ENCODE measurements around the gene PTGES3. TPM values are rescaled to one million over a fixed set of nuclear protein-coding genes. Genes with fewer than 3 reads are reported as not detected.
A peak's percentile ranks its signal among the peaks of the same experiment; 100 is the strongest.

PTGES3 gene
- total RNA-seq, 6 experiments from 2014 or later: 70.0 to 184 (median 81.8) TPM

- H3K4me3 ChIP-seq: no peak overlapping the region
- peaks cover 6 to 37% (median 19%) of the 10 kb centered on the region in 4 donors for H3K36me3 ChIP-seq
- DNase-seq: peak in 1 of 3 donors; percentile 34
- H3K9me3 ChIP-seq: no peaks in the 10 kb centered on the region
- WGBS (ENCODE audit: insufficient coverage, low coverage, low lambda C conversion rate, missing lambda C conversion rate): 71% methylated on average over 4 of the region's 4 CpGs
- TF ChIP-seq CTCF (IDR thresholded peaks at IDR 0.05) (no peak), POLR2A (IDR thresholded peaks at IDR 0.05) (no peak)
- H3K27ac ChIP-seq: no peak overlapping the region
- no peaks in the 10 kb centered on the region for H3K27me3 ChIP-seq
- H3K4me1 ChIP-seq: peaks cover 0 to 33% (median 16%) of the 10 kb centered on the region in 4 donors
- intact Hi-C loops (cut with DNase I): no loop called here
- no peak for ATAC-seq
Observed at GRCh38 chr12:56718636-56719035, 30.6 kb upstream of the PTGES3 start.

GRCh38 chr12:56718149-56718548 is 30.1 kb upstream of the PTGES3 start:
- Histone ChIP-seq H3K36me3 (peaks cover 11 to 41% (median 24%) of the 10 kb centered on the region in 4 donors), H3K27ac (no peak overlapping the region), H3K4me1 (peaks cover 0 to 28% (median 12%) of the 10 kb centered on the region in 4 donors), H3K9me3 (no peaks in the 10 kb centered on the region), H3K27me3 (no peaks in the 10 kb centered on the region), H3K4me3 (no peak overlapping the region)
- ATAC-seq: no peak
- intact Hi-C loops (cut with DNase I): no loop called here
- TF ChIP-seq POLR2A (IDR thresholded peaks at IDR 0.05) (no peak), CTCF (IDR thresholded peaks at IDR 0.05) (no peak)
- WGBS (ENCODE audit: insufficient coverage, low coverage, low lambda C conversion rate, missing lambda C conversion rate): no CpG with 5 or more reads among the region's 1 CpG
- DNase-seq: peak in 1 of 3 donors; percentile 31

GRCh38 chr12:56716933-56717880 is 29.1 kb upstream of the PTGES3 start:
- intact Hi-C loops (cut with DNase I): no loop called here
- H3K27ac ChIP-seq: no peak overlapping the region
- ATAC-seq (no peak), DNase-seq (peak in 1 of 3 donors; percentile 37)
- H3K27me3 ChIP-seq: no peaks in the 10 kb centered on the region
- peaks cover 0 to 19% (median 8%) of the 10 kb centered on the region in 4 donors for H3K4me1 ChIP-seq
- no peak overlapping the region for H3K4me3 ChIP-seq
- WGBS (ENCODE audit: insufficient coverage, low coverage, low lambda C conversion rate, missing lambda C conversion rate): 89% methylated on average over 3 of the region's 4 CpGs
- H3K9me3 ChIP-seq: no peaks in the 10 kb centered on the region
- H3K36me3 ChIP-seq: peaks cover 14 to 51% (median 32%) of the 10 kb centered on the region in 4 donors
- TF ChIP-seq POLR2A (IDR thresholded peaks at IDR 0.05) (no peak), CTCF (IDR thresholded peaks at IDR 0.05) (no peak)

GRCh38 chr12:56716458-56716857 is 28.4 kb upstream of the PTGES3 start:
- Histone ChIP-seq H3K36me3 (peaks cover 16 to 58% (median 36%) of the 10 kb centered on the region in 4 donors), H3K27me3 (no peaks in the 10 kb centered on the region), H3K9me3 (no peaks in the 10 kb centered on the region), H3K4me1 (peaks cover 0 to 12% (median 4%) of the 10 kb centered on the region in 4 donors), H3K4me3 (no peak overlapping the region), H3K27ac (no peak overlapping the region)
- WGBS (ENCODE audit: insufficient coverage, low coverage, low lambda C conversion rate, missing lambda C conversion rate): 55% methylated on average over 1 of the region's 1 CpG
- TF ChIP-seq POLR2A (IDR thresholded peaks at IDR 0.05) (no peak), CTCF (IDR thresholded peaks at IDR 0.05) (no peak)
- peak in 2 of 3 donors; percentile 12 to 35 for DNase-seq
- intact Hi-C loops (cut with DNase I): no loop called here
- ATAC-seq: peak in 1 of 4 donors; percentile 3
